ENCODE measurements around the gene MYH9. TPM values are rescaled to one million over a fixed set of nuclear protein-coding genes. Genes with fewer than 3 reads are reported as not detected.

MYH9 gene
- polyA plus RNA-seq, 1 of the 3 experiments (the other 2 are of a cell fraction) = 303 TPM

GRCh38 chr22:36300396-36301212 is 87.2 kb downstream of the MYH9 start:
- H3K27ac ChIP-seq (ENCODE audit: low read depth in 2 of 2, low read length in 1 of 2) = peak overlapping the region in 1 of 2 experiments; percentile 36; a peak in 1 of 4 replicates

DNA sequence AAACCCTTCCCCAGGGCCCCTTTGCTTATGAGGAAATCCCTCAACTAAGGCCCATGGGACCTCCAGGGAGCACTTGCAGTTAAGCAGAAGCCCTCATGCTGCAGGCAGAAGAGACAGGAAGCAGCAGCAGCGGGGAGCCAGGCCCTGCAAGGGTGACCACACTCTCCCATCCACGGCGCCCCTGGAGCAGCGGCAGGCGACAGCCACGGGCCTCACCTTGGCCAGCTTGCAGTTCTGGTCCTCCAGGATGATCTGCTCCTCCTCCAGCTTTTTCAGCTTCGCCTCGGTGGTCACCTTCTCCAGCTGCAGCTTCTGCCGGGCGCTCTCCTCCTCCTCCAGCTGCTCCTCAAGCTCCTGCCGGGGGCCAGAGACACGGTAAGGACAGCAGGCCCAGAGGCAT is 87.9 kb downstream of the MYH9 start:
- no peak for DNase-seq
- Histone ChIP-seq H3K4me1 (ENCODE audit: control insufficient read depth in 1 of 2, insufficient read depth in 2 of 2, low read depth in 1 of 2, low read length in 1 of 2) (no peaks in the 10 kb centered on the region), H3K27me3 (ENCODE audit: insufficient read depth) (no peaks in the 10 kb centered on the region), H3K4me2 (no peak overlapping the region), H3K9ac (no peak overlapping the region), H3F3A (replicated peaks; ENCODE audit: insufficient read depth) (peaks cover 73% of the 10 kb centered on the region), H3K4me3 (ENCODE audit: low read depth in 2 of 2, low read length in 1 of 2) (no peak overlapping the region), H3K9me3 (no peaks in the 10 kb centered on the region), H4K20me1 (ENCODE audit: insufficient read depth) (peaks cover 81% of the 10 kb centered on the region), H3K36me3 (replicated peaks in 1 of 2; ENCODE audit: control insufficient read depth in 1 of 2, insufficient read depth in 2 of 2, low read length in 1 of 2) (peaks cover 91 to 93% of the 10 kb centered on the region in 2 experiments), H2AFZ (ENCODE audit: low read depth) (no peak overlapping the region), H3K9me2 (no peaks in the 10 kb centered on the region), H3K79me2 (ENCODE audit: insufficient read depth) (peaks cover 94% of the 10 kb centered on the region), H3K27ac (ENCODE audit: low read depth in 2 of 2, low read length in 1 of 2) (no peak overlapping the region)
- TF ChIP-seq, protein P1, sequence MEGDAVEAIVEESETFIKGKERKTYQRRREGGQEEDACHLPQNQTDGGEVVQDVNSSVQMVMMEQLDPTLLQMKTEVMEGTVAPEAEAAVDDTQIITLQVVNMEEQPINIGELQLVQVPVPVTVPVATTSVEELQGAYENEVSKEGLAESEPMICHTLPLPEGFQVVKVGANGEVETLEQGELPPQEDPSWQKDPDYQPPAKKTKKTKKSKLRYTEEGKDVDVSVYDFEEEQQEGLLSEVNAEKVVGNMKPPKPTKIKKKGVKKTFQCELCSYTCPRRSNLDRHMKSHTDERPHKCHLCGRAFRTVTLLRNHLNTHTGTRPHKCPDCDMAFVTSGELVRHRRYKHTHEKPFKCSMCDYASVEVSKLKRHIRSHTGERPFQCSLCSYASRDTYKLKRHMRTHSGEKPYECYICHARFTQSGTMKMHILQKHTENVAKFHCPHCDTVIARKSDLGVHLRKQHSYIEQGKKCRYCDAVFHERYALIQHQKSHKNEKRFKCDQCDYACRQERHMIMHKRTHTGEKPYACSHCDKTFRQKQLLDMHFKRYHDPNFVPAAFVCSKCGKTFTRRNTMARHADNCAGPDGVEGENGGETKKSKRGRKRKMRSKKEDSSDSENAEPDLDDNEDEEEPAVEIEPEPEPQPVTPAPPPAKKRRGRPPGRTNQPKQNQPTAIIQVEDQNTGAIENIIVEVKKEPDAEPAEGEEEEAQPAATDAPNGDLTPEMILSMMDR (IDR thresholded peaks at IDR 0.05) = no peak
- TF ChIP-seq JUND (IDR thresholded peaks at IDR 0.05) (no peak), FOSL2 (IDR thresholded peaks at IDR 0.05; ENCODE audit: borderline replicate concordance, low read depth) (no peak), MEF2A (IDR thresholded peaks at IDR 0.05; ENCODE audit: borderline replicate concordance, low read depth) (no peak)
- ChIA-PET POLR2A (interaction anchor here (2.3 kb wide), 1 partner anchor 171 kb away, joined by 10 read pairs; no protein-coding TSS in a partner anchor), CTCF (interaction anchor here (1.0 to 13.6 kb wide), 17 partner anchors 8 to 207 kb away, joined by 3 to 329 read pairs (median 9); partner anchors contain the start of genes FOXRED2 and TXN2)
- WGBS (ENCODE audit: low lambda C conversion rate) = 100% methylated on average over 1 of the region's 12 CpGs

More at GRCh38 chr22:36300396-36301212, 87.2 kb downstream of the MYH9 start:
- peaks cover 94% of the 10 kb centered on the region for H3K79me2 ChIP-seq (ENCODE audit: insufficient read depth)
- peaks cover 68% of the 10 kb centered on the region for H3F3A ChIP-seq (replicated peaks; ENCODE audit: insufficient read depth)
- no peak overlapping the region for H2AFZ ChIP-seq (ENCODE audit: low read depth)
- H3K9ac ChIP-seq = no peak overlapping the region
- POLR2A ChIA-PET = interaction anchor here (0.6 to 2.3 kb wide), 2 partner anchors 171 to 459 kb away, joined by 4 to 10 read pairs; no protein-coding TSS in a partner anchor
- H3K4me1 ChIP-seq (ENCODE audit: control insufficient read depth in 1 of 2, insufficient read depth in 2 of 2, low read depth in 1 of 2, low read length in 1 of 2) = no peaks in the 10 kb centered on the region
- no peak overlapping the region for H3K4me3 ChIP-seq (ENCODE audit: low read depth in 2 of 2, low read length in 1 of 2)
- CTCF ChIA-PET = interaction anchor here (0.6 to 13.6 kb wide), 42 partner anchors 8 to 288 kb away, joined by 3 to 329 read pairs (median 5); partner anchors contain the start of genes FOXRED2 and TXN2
- no peaks in the 10 kb centered on the region for H3K27me3 ChIP-seq (ENCODE audit: insufficient read depth)
- H3K9me2 ChIP-seq = no peaks in the 10 kb centered on the region
- no peaks in the 10 kb centered on the region for H3K9me3 ChIP-seq
- WGBS (ENCODE audit: low lambda C conversion rate) = 94% methylated on average over 20 of the region's 24 CpGs
- no peak overlapping the region for H3K4me2 ChIP-seq
- TF ChIP-seq POLR2AphosphoS5 (IDR thresholded peaks at IDR 0.05; ENCODE audit: low read depth, low read length) (no peak), SIN3A (IDR thresholded peaks at IDR 0.05; ENCODE audit: borderline replicate concordance, low read depth, low read length) (no peak), GATA2 (CRISPR knock-in tag; IDR thresholded peaks at IDR 0.05) (no peak), FOXM1 (IDR thresholded peaks at IDR 0.05; ENCODE audit: low read depth) (no peak), TEAD4 (IDR thresholded peaks at IDR 0.05; ENCODE audit: borderline replicate concordance, insufficient read depth) (no peak), RFX5 (IDR thresholded peaks at IDR 0.05; ENCODE audit: low read length) (no peak), MEF2A (IDR thresholded peaks at IDR 0.05; ENCODE audit: borderline replicate concordance, low read depth) (no peak)
- TF ChIP-seq, protein P2, sequence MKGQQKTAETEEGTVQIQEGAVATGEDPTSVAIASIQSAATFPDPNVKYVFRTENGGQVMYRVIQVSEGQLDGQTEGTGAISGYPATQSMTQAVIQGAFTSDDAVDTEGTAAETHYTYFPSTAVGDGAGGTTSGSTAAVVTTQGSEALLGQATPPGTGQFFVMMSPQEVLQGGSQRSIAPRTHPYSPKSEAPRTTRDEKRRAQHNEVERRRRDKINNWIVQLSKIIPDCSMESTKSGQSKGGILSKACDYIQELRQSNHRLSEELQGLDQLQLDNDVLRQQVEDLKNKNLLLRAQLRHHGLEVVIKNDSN (IDR thresholded peaks at IDR 0.05; ENCODE audit: borderline replicate concordance, low read depth) = no peak
- TF ChIP-seq, protein P3, sequence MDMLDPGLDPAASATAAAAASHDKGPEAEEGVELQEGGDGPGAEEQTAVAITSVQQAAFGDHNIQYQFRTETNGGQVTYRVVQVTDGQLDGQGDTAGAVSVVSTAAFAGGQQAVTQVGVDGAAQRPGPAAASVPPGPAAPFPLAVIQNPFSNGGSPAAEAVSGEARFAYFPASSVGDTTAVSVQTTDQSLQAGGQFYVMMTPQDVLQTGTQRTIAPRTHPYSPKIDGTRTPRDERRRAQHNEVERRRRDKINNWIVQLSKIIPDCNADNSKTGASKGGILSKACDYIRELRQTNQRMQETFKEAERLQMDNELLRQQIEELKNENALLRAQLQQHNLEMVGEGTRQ (IDR thresholded peaks at IDR 0.05; ENCODE audit: borderline replicate concordance, low read depth, low read length) = no peak
- peaks cover 91 to 93% of the 10 kb centered on the region in 2 experiments for H3K36me3 ChIP-seq (replicated peaks in 1 of 2; ENCODE audit: control insufficient read depth in 1 of 2, insufficient read depth in 2 of 2, low read length in 1 of 2)
- peaks cover 80% of the 10 kb centered on the region for H4K20me1 ChIP-seq (ENCODE audit: insufficient read depth)
- no peak for DNase-seq

Data from SK-N-SH (cell line).